Psoas muscle (tissue), 8 donors: ENCODE results near the gene GRM1. TPM values are rescaled to one million over a fixed set of nuclear protein-coding genes. Genes with fewer than 3 reads are reported as not detected.

Source experiments
- ATAC-seq, 4 donors: fragments of 200-7000 bp; cut with Tn5 transposase; one replicate each; pipeline ENCODE4 v1.9.1; 2020; ENCODE audit warnings: moderate library complexity in 3 of 4, mild to moderate bottlenecking in 2 of 4
- DNase-seq, 2 donors: peaks; one replicate each; pipeline ENCODE4 v3.0.0-alpha.2; 2020
- H3K27ac ChIP-seq: fragments of 200-600 bp; one replicate; pipeline ENCODE4 v1.8.0; 2022
- H3K27me3 ChIP-seq, 3 donors: fragments of 200-600 bp in 1 of 3; one replicate each; pipeline versions ENCODE4 v1.6.1 to v1.8.0; 2013 to 2022; ENCODE audit warnings: low read length in 2 of 3, mild to moderate bottlenecking in 2 of 3, moderate library complexity in 1 of 3; ENCODE audit not compliant: insufficient read depth in 3 of 3
- H3K36me3 ChIP-seq, 2 donors: fragments of 200-600 bp in 1 of 2; one replicate each; pipeline versions ENCODE4 v1.6.1 to v1.8.0; 2013 to 2022; ENCODE audit warnings: low read depth in 1 of 2, mild to moderate bottlenecking in 1 of 2, moderate library complexity in 1 of 2; ENCODE audit not compliant: insufficient read depth in 1 of 2
- H3K4me1 ChIP-seq: fragments of 200-600 bp; one replicate; pipeline ENCODE4 v1.8.0; 2022
- H3K4me3 ChIP-seq: fragments of 200-600 bp; one replicate; pipeline ENCODE4 v1.8.0; 2022; ENCODE audit warnings: mild to moderate bottlenecking
- H3K9me3 ChIP-seq: fragments of 200-600 bp; one replicate; pipeline ENCODE4 v1.8.0; 2022
- CTCF ChIP-seq: fragments of 200-600 bp; IDR thresholded peaks from one replicate; pipeline ENCODE4 v1.8.0; 2022; ENCODE audit warnings: antibody characterized with exemption
- WGBS, 3 donors: extraction: QIAGEN DNeasy Blood & Tissue Kit; methylation state at CpG; one replicate each; pipeline versions ENCODE4 v1.1.6 to v1.1.7; 2013; 5-methylcytosine and 5-hydroxymethylcytosine counted together
- intact Hi-C, 2 donors: fragments of 100-400 bp; cut with DNase I; formaldehyde crosslinking; loops; one replicate each; pipeline versions ENCODE4 v1.11.0 to v1.14.2; 2022
- polyA plus RNA-seq, 3 donors: library from polyadenylated mRNA; stranded (reverse); fragments of 200-250 nt; gene quantifications; one replicate each; pipeline ENCODE4 v1.2.3, GENCODE V29; 2013
- total RNA-seq, 4 donors: library from RNA; stranded (reverse); fragmentation: NEBNext Ultra II Directional in 2 of 4; extraction: Animal tissue kit (Norgen Biotek cat#: 25700) in 2 of 4; gene quantifications; one replicate each; pipeline versions ENCODE4 v1.2.1 to v1.2.4, GENCODE V29; 2021 to 2023
- donor health status: healthy with polysubstance abuse.
- donor health status: DM: no; HTN: no; CAD: no; lungs with moderate emphysema.
- donor health status: Bipolar disorder and iron deficiency.
- donor health status: healthy.
- donor health status: DM: yes; HTN: yes; CAD: no.
- donor health status: DM: no; HTN: no; CAD: no.
- donor health status: DM: no; HTN: no; CAD: no.
- donor health status: DM: yes; HTN: yes; CAD: no.

The GRM1 gene
- total and polyA plus RNA-seq, 7 donors = 0.03 to 2.6 (median 0.07) TPM; not detected in 4

- Histone ChIP-seq H3K36me3 (no peaks in the 10 kb centered on the region), H3K27ac (no peak overlapping the region), H3K4me3 (no peak overlapping the region), H3K9me3 (no peaks in the 10 kb centered on the region), H3K27me3 (no peaks in the 10 kb centered on the region), H3K4me1 (no peaks in the 10 kb centered on the region)
- intact Hi-C loops = no loop called here
- TF ChIP-seq CTCF = no peak
- WGBS, 3 donors = 63 to 73% (median 67%) methylated on average over 1 of the region's 1 CpG
- DNase-seq (no peak), ATAC-seq (no peak)
Measured at GRCh38 chr6:146258206-146258605, 229.3 kb downstream of the GRM1 start.

DNA sequence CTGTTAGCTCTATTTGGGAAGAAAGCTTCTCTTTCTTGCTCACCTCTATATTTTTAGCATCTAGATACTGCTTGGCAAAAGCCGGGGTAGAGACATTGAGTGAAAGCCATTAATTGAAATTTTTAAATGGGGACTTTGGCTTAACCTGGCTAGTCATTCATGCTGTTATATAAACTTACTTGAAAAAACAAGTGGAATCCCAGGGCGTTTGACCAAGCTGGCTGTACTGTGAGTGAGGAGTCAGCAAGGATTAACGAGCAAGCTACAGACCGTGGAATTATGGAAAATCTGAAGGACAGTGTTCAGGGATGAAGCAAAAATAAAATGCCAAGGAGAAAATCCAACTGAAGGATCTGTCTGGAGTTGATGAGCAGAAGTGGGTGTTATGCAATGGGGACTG lies 232.0 kb downstream of the GRM1 start:
- Histone ChIP-seq H3K27ac (no peak overlapping the region), H3K36me3 (no peaks in the 10 kb centered on the region), H3K4me1 (no peaks in the 10 kb centered on the region), H3K9me3 (no peaks in the 10 kb centered on the region), H3K4me3 (no peak overlapping the region), H3K27me3 (no peaks in the 10 kb centered on the region)
- intact Hi-C loops = no loop called here
- TF ChIP-seq CTCF = no peak
- ATAC-seq (no peak), DNase-seq (no peak)
- WGBS, 3 donors = 35 to 46% (median 44%) methylated on average over 4 of the region's 4 CpGs

DNA sequence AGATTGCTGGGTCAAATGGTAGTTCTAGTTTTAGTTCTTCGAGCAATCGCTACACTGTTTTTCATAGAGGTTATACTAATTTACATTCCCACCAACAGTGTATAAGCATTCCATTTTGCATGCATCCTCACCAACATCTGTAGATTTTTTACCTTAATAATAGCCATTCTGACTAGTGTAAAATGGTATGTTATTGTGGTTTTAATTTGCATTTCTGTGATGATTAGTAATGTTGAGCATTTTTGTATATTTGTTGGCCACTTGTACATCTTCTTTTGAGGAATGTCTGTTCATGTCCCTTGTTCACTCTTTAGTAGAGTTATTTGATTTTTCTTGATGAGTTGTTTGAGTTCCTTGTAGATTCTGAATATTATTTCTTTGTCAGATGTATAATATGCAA lies 236.2 kb downstream of the GRM1 start:
- Histone ChIP-seq H3K27ac (no peak overlapping the region), H3K36me3 (no peaks in the 10 kb centered on the region), H3K4me1 (no peaks in the 10 kb centered on the region), H3K27me3 (no peaks in the 10 kb centered on the region), H3K4me3 (no peak overlapping the region), H3K9me3 (no peaks in the 10 kb centered on the region)
- intact Hi-C loops = no loop called here
- WGBS, 3 donors = 95 to 100% (median 99%) methylated on average over 2 of the region's 2 CpGs
- ATAC-seq (no peak), DNase-seq (no peak)
- TF ChIP-seq CTCF = no peak

DNA sequence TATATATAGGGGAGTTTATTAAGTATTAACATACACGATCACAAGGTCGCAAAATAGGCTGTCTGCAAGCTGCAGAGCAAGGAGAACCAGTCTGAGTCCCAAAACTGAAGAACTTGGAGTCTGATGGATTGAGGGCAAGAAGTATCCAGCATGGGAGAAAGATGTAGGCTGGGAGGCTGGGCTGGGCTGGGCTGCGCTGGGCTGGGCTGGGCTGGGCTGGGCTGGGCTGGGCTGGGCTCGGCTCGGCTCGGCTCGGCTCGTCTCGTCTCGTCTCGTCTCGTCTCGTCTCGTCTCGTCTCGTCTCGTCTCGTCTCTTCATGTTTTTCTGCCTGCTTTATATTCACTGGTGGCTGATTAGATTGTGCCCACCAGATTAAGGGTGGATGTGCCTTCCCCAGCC lies 238.6 kb downstream of the GRM1 start:
- TF ChIP-seq CTCF = no peak
- Histone ChIP-seq H3K27ac (no peak overlapping the region), H3K27me3 (no peaks in the 10 kb centered on the region), H3K36me3 (no peaks in the 10 kb centered on the region), H3K9me3 (no peaks in the 10 kb centered on the region), H3K4me1 (no peaks in the 10 kb centered on the region), H3K4me3 (no peak overlapping the region)
- intact Hi-C loops = no loop called here
- ATAC-seq (no peak), DNase-seq (no peak)
- WGBS, 3 donors = 92 to 96% (median 95%) methylated on average over 17 to 18 of the region's 18 CpGs

DNA sequence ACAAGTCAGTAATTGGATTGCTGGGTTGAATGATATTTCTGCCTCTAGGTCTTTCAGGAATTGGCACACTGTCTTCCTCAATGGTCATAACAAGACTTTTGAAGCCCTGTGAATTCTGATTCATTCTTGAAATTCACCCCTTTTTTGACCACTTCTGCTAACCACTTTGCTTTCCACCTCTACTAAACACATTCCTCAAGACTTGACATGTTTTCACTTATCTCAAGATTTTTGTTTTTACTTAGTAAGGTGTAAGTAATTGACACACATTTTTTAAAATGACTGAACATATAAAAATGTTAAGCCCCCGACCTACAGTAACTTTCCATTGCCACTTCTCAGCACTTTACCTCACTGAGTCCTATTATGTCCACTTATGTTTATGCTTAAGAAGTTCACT lies 239.1 kb downstream of the GRM1 start:
- DNase-seq (no peak), ATAC-seq (no peak)
- H3K4me1 ChIP-seq = no peaks in the 10 kb centered on the region
- no peak overlapping the region for H3K27ac ChIP-seq
- no peaks in the 10 kb centered on the region for H3K9me3 ChIP-seq
- intact Hi-C loops = no loop called here
- H3K4me3 ChIP-seq = no peak overlapping the region
- no peak for TF ChIP-seq CTCF
- H3K36me3 ChIP-seq = no peaks in the 10 kb centered on the region
- WGBS, 3 donors = 67 to 76% (median 71%) methylated on average over 1 of the region's 1 CpG
- H3K27me3 ChIP-seq = no peaks in the 10 kb centered on the region
